SK-N-SH (cell line): ENCODE data around the gene CIAO2B. TPM values are rescaled to one million over a fixed set of nuclear protein-coding genes. Genes with fewer than 3 reads are reported as not detected.

Experiments
- CTCF ChIA-PET: fragments of 300-600, 350-600 bp; formaldehyde crosslinking; extraction: SDS; loops from one replicate; lab custom pipeline; 2021; lab: Yijun Ruan, JAX
- POLR2A ChIA-PET: fragments of 350-600 bp; sonication (Branson Sonifier 250); formaldehyde crosslinking; extraction: SDS; loops from one replicate; lab custom pipeline; 2020; ENCODE audit warnings: antibody characterized with exemption, inconsistent platforms; lab: Yijun Ruan, JAX
- DNase-seq: peaks from one replicate; pipeline ENCODE4 v3.0.0; 2012
- H2AFZ ChIP-seq: fragments of 200-600 bp; sonication (generic); 2 replicates; pipeline ENCODE4 v1.8.1; 2016; ENCODE audit warnings: antibody characterized with exemption, mild to moderate bottlenecking, low read depth
- H3F3A ChIP-seq: fragments of 200-600 bp; sonication (generic); replicated peaks from 2 replicates; pipeline ENCODE3; 2016; ENCODE audit warnings: antibody characterized with exemption, mild to moderate bottlenecking; ENCODE audit not compliant: insufficient read depth
- H3K27ac ChIP-seq, 2 experiments: fragments of 200-500 bp in 1 of 2; fragments of 200-600 bp in 1 of 2; sonication (Bioruptor generic) in 1 of 2; sonication (generic), shearing (Covaris generic) in 1 of 2; 2 replicates each; pipeline versions ENCODE4 v1.5.1 to v1.6.1; 2014 to 2016; ENCODE audit warnings: low read depth in 2 of 2, inconsistent platforms in 1 of 2, low read length in 1 of 2, mild to moderate bottlenecking in 1 of 2, mixed read lengths in 1 of 2
- H3K27me3 ChIP-seq: fragments of 200-600 bp; sonication (generic), shearing (Covaris generic); 2 replicates; pipeline ENCODE4 v1.6.1; 2016; ENCODE audit warnings: mixed run types; ENCODE audit not compliant: insufficient read depth
- H3K36me3 ChIP-seq, 2 experiments: fragments of 200-500 bp in 1 of 2; fragments of 200-600 bp in 1 of 2; sonication (Bioruptor generic) in 1 of 2; sonication (generic) in 1 of 2; replicated peaks in 1 of 2; 2 replicates each; pipeline versions ENCODE3 to v1.5.1; 2014 to 2016; ENCODE audit warnings: low read length in 1 of 2, mild to moderate bottlenecking in 1 of 2; ENCODE audit not compliant: insufficient read depth in 2 of 2, control insufficient read depth in 1 of 2
- H3K4me1 ChIP-seq, 2 experiments: fragments of 200-500 bp in 1 of 2; fragments of 200-600 bp in 1 of 2; sonication (Bioruptor generic) in 1 of 2; sonication (generic), shearing (Covaris generic) in 1 of 2; 2 replicates each; pipeline versions ENCODE4 v1.5.1 to v1.6.1; 2014 to 2016; ENCODE audit warnings: low read depth in 1 of 2, low read length in 1 of 2, mixed run types in 1 of 2; ENCODE audit not compliant: insufficient read depth in 2 of 2, control insufficient read depth in 1 of 2
- H3K4me2 ChIP-seq: fragments of 200-600 bp; sonication (generic), shearing (Covaris generic); 2 replicates; pipeline ENCODE4 v1.6.1; 2017; ENCODE audit warnings: mixed run types
- H3K4me3 ChIP-seq, 2 experiments: fragments of 200-500 bp in 1 of 2; fragments of 200-600 bp in 1 of 2; sonication (Bioruptor generic) in 1 of 2; sonication (generic), shearing (Covaris generic) in 1 of 2; 2 replicates each; pipeline versions ENCODE4 v1.5.1 to v1.8.1; 2014 to 2016; ENCODE audit warnings: low read depth in 2 of 2, inconsistent platforms in 1 of 2, low read length in 1 of 2, mild to moderate bottlenecking in 1 of 2, mixed read lengths in 1 of 2, moderate library complexity in 1 of 2
- H3K79me2 ChIP-seq: fragments of 200-600 bp; sonication (generic); 2 replicates; pipeline ENCODE4 v1.8.1; 2017; ENCODE audit warnings: mild to moderate bottlenecking; ENCODE audit not compliant: insufficient read depth
- H3K9ac ChIP-seq: fragments of 200-600 bp; sonication (generic); 2 replicates; pipeline ENCODE4 v1.6.1; 2017; ENCODE audit warnings: mixed run types
- H3K9me2 ChIP-seq: fragments of 200-600 bp; sonication (generic); 2 replicates; pipeline ENCODE4 v1.6.1; 2017; ENCODE audit warnings: mixed run types
- H3K9me3 ChIP-seq: fragments of 200-600 bp; sonication (generic); 2 replicates; pipeline ENCODE4 v1.6.1; 2017; ENCODE audit warnings: mixed run types, mild to moderate bottlenecking, moderate library complexity
- H4K20me1 ChIP-seq: fragments of 200-600 bp; sonication (generic); 2 replicates; pipeline ENCODE4 v1.6.1; 2017; ENCODE audit warnings: mild to moderate bottlenecking, mixed run types; ENCODE audit not compliant: insufficient read depth
- CTCF ChIP-seq: fragments of 200-600 bp; sonication (generic); IDR thresholded peaks from 2 replicates; pipeline ENCODE4 v1.6.1; 2017; ENCODE audit warnings: antibody characterized with exemption, mild to moderate bottlenecking, moderate library complexity
- FOSL2 ChIP-seq: IDR thresholded peaks from 2 replicates; pipeline ENCODE4 v1.4.0; 2012; ENCODE audit warnings: low read depth, mild to moderate bottlenecking, moderate library complexity, borderline replicate concordance
- FOXJ3 ChIP-seq: sonication (generic); formaldehyde crosslinking; IDR thresholded peaks from 2 replicates; pipeline ENCODE4 v1.5.1; 2020; ENCODE audit warnings: mild to moderate bottlenecking, missing genetic modification reagents
- IRF3 ChIP-seq: fragments of 150-350 bp; IDR thresholded peaks from 2 replicates; pipeline ENCODE4 v1.6.1; 2016; ENCODE audit warnings: mild to moderate bottlenecking, low read depth, low read length
- MXI1 ChIP-seq: IDR thresholded peaks from 2 replicates; pipeline ENCODE4 v1.6.1; 2012; ENCODE audit warnings: mild to moderate bottlenecking, low read depth, low read length, improper control_type of control experiment
- NFIC ChIP-seq: IDR thresholded peaks from 2 replicates; pipeline ENCODE4 v1.4.0; 2012; ENCODE audit warnings: borderline replicate concordance
- NRF1 ChIP-seq: IDR thresholded peaks from 2 replicates; pipeline ENCODE4 v1.6.1; 2012; ENCODE audit warnings: low read depth, mild to moderate bottlenecking, low read length
- POLR2AphosphoS5 ChIP-seq: IDR thresholded peaks from 2 replicates; pipeline ENCODE4 v1.6.1; 2012; ENCODE audit warnings: low read depth, low read length
- RAD21 ChIP-seq: IDR thresholded peaks from 2 replicates; pipeline ENCODE4 v1.6.1; 2012; ENCODE audit warnings: mild to moderate bottlenecking, low read length
- RFX5 ChIP-seq: IDR thresholded peaks from 2 replicates; pipeline ENCODE4 v1.6.1; 2012; ENCODE audit warnings: mild to moderate bottlenecking, improper control_type of control experiment, low read length
- SMC3 ChIP-seq: IDR thresholded peaks from 2 replicates; pipeline ENCODE4 v1.6.1; 2012; ENCODE audit warnings: low read depth, low read length, improper control_type of control experiment
- WGBS: methylation state at CpG from one replicate; pipeline ENCODE4 v1.1.6; 2017; ENCODE audit warnings: low lambda C conversion rate; 5-methylcytosine and 5-hydroxymethylcytosine counted together
- polyA plus RNA-seq, 3 experiments: library from polyadenylated mRNA; depleted of rRNA; stranded (reverse); fragments of >200 nt; gene quantifications; 2 replicates each; pipeline ENCODE4 v1.2.3, GENCODE V29; 2012

The CIAO2B gene
- polyA plus RNA-seq, 1 of the 3 experiments (the other 2 are of a cell fraction) = 665 TPM

GRCh38 chr16:66930189-66930588 is 4.0 kb downstream of the CIAO2B start:
- TF ChIP-seq RFX5 = no peak
- TF ChIP-seq NRF1 = no peak
- TF ChIP-seq MXI1 = no peak
- peak; percentile 34; the same call in 1 of the 2 replicates for TF ChIP-seq NFIC
- TF ChIP-seq FOSL2 = no peak

GRCh38 chr16:66928702-66929388 is 5.4 kb downstream of the CIAO2B start:
- TF ChIP-seq RAD21 = peak; percentile 55
- no peak for TF ChIP-seq NFIC
- no peak for TF ChIP-seq FOXJ3
- TF ChIP-seq SMC3 = peak; percentile 66
- no peak for TF ChIP-seq IRF3
- peak; percentile 70 for TF ChIP-seq CTCF
- no peak for TF ChIP-seq POLR2AphosphoS5
- TF ChIP-seq, all 33 proteins: peak for 3
- WGBS = 93% methylated on average over 7 of the region's 10 CpGs
- Histone ChIP-seq H3K9me3 (no peaks in the 10 kb centered on the region), H2AFZ (no peak overlapping the region), H3K79me2 (peaks cover 18% of the 10 kb centered on the region), H3K27me3 (no peaks in the 10 kb centered on the region), H3F3A (peaks cover 18% of the 10 kb centered on the region), H3K4me3 (no peak overlapping the region), H3K9ac (no peak overlapping the region), H3K36me3 (peaks cover 0 to 3% of the 10 kb centered on the region in 2 experiments), H3K9me2 (no peaks in the 10 kb centered on the region), H4K20me1 (no peaks in the 10 kb centered on the region), H3K4me2 (no peak overlapping the region), H3K4me1 (peaks cover 16 to 20% of the 10 kb centered on the region in 2 experiments; a peak in 3 of 4 replicates), H3K27ac (peak overlapping the region in 1 of 2 experiments; percentile 71; a peak in 2 of 4 replicates)
- CTCF ChIA-PET = interaction anchor here (0.7 to 13.6 kb wide), 13 partner anchors 9 to 227 kb away, joined by 3 to 174 read pairs (median 4); partner anchors contain the start of genes CDH16 and PDP2
- DNase-seq = peak; percentile 59
- POLR2A ChIA-PET = interaction anchor here (0.6 to 1.0 kb wide), 3 partner anchors 34 to 326 kb away, joined by 3 to 6 read pairs (median 4); no protein-coding TSS in a partner anchor

More at GRCh38 chr16:66930189-66930588, 4.0 kb downstream of the CIAO2B start:
- CTCF ChIA-PET = interaction anchor here (0.6 to 1.2 kb wide), 4 partner anchors 17 to 62 kb away, joined by 3 to 10 read pairs (median 3); no protein-coding TSS in a partner anchor
- peaks cover 17 to 20% of the 10 kb centered on the region in 2 experiments; a peak in 3 of 4 replicates for H3K4me1 ChIP-seq
- peaks cover 0 to 3% of the 10 kb centered on the region in 2 experiments for H3K36me3 ChIP-seq
- H3K27me3 ChIP-seq = no peaks in the 10 kb centered on the region
- no peak overlapping the region for H3K4me2 ChIP-seq
- H3K9ac ChIP-seq = no peak overlapping the region
- H2AFZ ChIP-seq = no peak overlapping the region
- H4K20me1 ChIP-seq = no peaks in the 10 kb centered on the region
- peaks cover 31% of the 10 kb centered on the region for H3K79me2 ChIP-seq
- POLR2A ChIA-PET = interaction anchor here (1.1 kb wide), 1 partner anchor 27 kb away, joined by 3 read pairs; no protein-coding TSS in a partner anchor
- DNase-seq = no peak
- H3K9me3 ChIP-seq = no peaks in the 10 kb centered on the region
- H3K27ac ChIP-seq = no peak overlapping the region
- no peaks in the 10 kb centered on the region for H3K9me2 ChIP-seq
- H3F3A ChIP-seq = peaks cover 18% of the 10 kb centered on the region
- WGBS = 61% methylated on average over 4 of the region's 4 CpGs
- no peak overlapping the region for H3K4me3 ChIP-seq
